ENCODE measurements around the gene PHTF2. TPM values are rescaled to one million over a fixed set of nuclear protein-coding genes. Genes with fewer than 3 reads are reported as not detected.

PHTF2 gene
- total and polyA plus RNA-seq, 2 donors (not counting 3 experiments of a cell fraction or from before 2014, with no cell fraction given): 13.3 to 21.4 TPM

DNA sequence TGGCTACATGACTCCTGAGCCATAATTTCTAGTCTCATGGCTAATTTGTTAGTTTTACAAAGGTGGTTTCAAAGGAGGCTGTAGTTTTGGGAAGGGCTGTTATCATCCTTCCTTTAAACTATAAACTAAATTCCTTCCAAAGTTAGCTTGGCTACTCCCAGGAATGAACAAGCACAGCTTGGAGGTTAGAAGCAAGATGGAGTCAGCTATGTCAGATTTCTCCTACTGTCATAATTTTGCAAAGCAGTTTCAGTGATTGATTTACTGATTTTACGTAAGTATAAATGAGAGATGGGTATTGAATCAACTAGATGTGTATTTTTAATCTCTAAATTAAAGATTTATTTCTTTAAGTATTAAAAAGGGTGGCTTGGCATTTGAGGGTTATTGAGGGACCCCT, 79.9 kb downstream of the PHTF2 start:
- no peaks in the 10 kb centered on the region for H3K36me3 ChIP-seq (ENCODE audit: control insufficient read depth in 2 of 2, extremely low read depth in 1 of 2, insufficient read depth in 2 of 2, low read length in 2 of 2)
- H3K4me2 ChIP-seq (ENCODE audit: insufficient read depth, low read length): no peak overlapping the region
- BruUV-seq (replicated peaks): no TSS peak
- dilution Hi-C loops (cut with MboI; ENCODE audit: extremely low pct_ligation_motif_present, low sequenced_read_pairs): no loop called here
- H4K20me1 ChIP-seq (replicated peaks; ENCODE audit: control insufficient read depth, extremely low read depth, insufficient read depth, low read length): no peaks in the 10 kb centered on the region
- TF ChIP-seq POLR2AphosphoS5 (IDR thresholded peaks at IDR 0.05; ENCODE audit: insufficient read depth, low read depth, low read length) (no peak), POLR2A (IDR thresholded peaks at IDR 0.05; ENCODE audit: low read depth, low read length) (no peak), MYC (IDR thresholded peaks at IDR 0.05; ENCODE audit: low read depth, low read length) (no peak), EZH2 (IDR thresholded peaks at IDR 0.05; ENCODE audit: borderline replicate concordance, low read depth, low read length, severe bottlenecking) (no peak), GATA2 (IDR thresholded peaks at IDR 0.05; ENCODE audit: insufficient read depth, insufficient read length, low read depth, low read length) (no peak), JUN (IDR thresholded peaks at IDR 0.05; ENCODE audit: borderline replicate concordance, insufficient read depth, insufficient read length, low read depth) (no peak), FOS (IDR thresholded peaks at IDR 0.05; ENCODE audit: borderline replicate concordance, insufficient read depth, low read length) (no peak)
- TF ChIP-seq, protein P1, sequence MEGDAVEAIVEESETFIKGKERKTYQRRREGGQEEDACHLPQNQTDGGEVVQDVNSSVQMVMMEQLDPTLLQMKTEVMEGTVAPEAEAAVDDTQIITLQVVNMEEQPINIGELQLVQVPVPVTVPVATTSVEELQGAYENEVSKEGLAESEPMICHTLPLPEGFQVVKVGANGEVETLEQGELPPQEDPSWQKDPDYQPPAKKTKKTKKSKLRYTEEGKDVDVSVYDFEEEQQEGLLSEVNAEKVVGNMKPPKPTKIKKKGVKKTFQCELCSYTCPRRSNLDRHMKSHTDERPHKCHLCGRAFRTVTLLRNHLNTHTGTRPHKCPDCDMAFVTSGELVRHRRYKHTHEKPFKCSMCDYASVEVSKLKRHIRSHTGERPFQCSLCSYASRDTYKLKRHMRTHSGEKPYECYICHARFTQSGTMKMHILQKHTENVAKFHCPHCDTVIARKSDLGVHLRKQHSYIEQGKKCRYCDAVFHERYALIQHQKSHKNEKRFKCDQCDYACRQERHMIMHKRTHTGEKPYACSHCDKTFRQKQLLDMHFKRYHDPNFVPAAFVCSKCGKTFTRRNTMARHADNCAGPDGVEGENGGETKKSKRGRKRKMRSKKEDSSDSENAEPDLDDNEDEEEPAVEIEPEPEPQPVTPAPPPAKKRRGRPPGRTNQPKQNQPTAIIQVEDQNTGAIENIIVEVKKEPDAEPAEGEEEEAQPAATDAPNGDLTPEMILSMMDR (IDR thresholded peaks at IDR 0.05; ENCODE audit: extremely low read depth in 1 of 2, insufficient read depth in 1 of 2, low read depth in 1 of 2, low read length in 2 of 2): no peak
- TF ChIP-seq, protein P2, sequence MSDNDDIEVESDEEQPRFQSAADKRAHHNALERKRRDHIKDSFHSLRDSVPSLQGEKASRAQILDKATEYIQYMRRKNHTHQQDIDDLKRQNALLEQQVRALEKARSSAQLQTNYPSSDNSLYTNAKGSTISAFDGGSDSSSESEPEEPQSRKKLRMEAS (IDR thresholded peaks at IDR 0.05; ENCODE audit: insufficient read depth, insufficient read length): no peak
- DNase-seq (ENCODE audit: low read depth, low spot score) (no peak), FAIRE-seq (no peak)
- no peaks in the 10 kb centered on the region for H3K27me3 ChIP-seq (ENCODE audit: control insufficient read depth in 2 of 2, insufficient read depth in 2 of 2, low read length in 2 of 2)
- H3K9me1 ChIP-seq (replicated peaks; ENCODE audit: control insufficient read depth, extremely low read depth, insufficient read depth, low read length): no peaks in the 10 kb centered on the region
- H3K4me3 ChIP-seq (replicated peaks in 1 of 3; ENCODE audit: insufficient read depth in 1 of 3, low read depth in 1 of 3, low read length in 3 of 3): no peak overlapping the region
- intact Hi-C loops (cut with micrococcal nuclease): no loop called here
- H3K9me3 ChIP-seq (replicated peaks; ENCODE audit: control insufficient read depth, insufficient read depth, low read length): no peaks in the 10 kb centered on the region
- H2AFZ ChIP-seq (ENCODE audit: low read depth, low read length): no peak overlapping the region
- no peaks in the 10 kb centered on the region for H3K4me1 ChIP-seq (ENCODE audit: control insufficient read depth, extremely low read depth, insufficient read depth, low read length)
- H3K27ac ChIP-seq (ENCODE audit: insufficient read depth, low read depth, low read length): no peak overlapping the region
- H3K79me2 ChIP-seq (ENCODE audit: control insufficient read depth, insufficient read depth, low read length): no peaks in the 10 kb centered on the region
- POLR2A ChIA-PET: no interaction called here
- CTCF ChIA-PET: interaction anchor here (0.9 kb wide), 1 partner anchor 39 kb away, joined by 4 read pairs; no protein-coding TSS in a partner anchor
- H3K9ac ChIP-seq (replicated peaks; ENCODE audit: extremely low read depth, insufficient read depth, low read length): no peak overlapping the region
